ENCODE data around the gene C2CD2.

Gene C2CD2

DNA sequence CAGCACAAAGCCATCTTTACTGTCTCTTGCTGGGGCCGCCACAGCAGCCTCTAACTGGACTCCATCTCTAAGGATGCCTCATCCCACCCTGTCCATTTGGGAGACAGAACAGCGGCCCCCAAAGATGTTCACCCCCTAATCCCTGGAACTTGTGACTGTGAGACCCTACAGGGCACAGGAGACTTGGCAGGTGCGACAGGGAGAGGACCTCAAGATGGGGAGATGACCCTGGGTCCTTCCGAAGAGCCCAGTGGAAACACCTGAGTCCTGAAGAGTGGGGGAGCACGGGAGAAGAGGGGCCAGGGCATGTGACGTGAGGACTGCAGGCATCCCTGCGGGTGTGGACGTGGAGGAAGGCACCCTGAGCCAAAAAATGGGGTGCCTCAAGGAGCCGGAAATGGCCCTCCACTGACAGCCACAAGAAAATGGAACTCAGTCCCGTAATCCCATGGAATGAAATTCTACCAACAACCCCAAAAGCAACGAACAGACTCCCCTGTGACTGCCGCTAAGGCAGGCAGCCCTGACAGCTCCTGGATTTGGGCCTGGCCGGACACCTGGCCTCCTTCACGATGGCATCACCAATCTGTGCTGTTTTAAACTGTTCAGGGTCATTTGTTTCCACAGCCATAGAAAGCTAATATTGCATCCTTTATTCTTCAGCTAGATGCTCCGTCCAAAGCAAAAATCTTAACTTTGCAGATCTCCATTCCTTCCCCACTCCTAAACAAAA, 34.0 kb downstream of the C2CD2 start:
- TF ChIP-seq, protein P1, sequence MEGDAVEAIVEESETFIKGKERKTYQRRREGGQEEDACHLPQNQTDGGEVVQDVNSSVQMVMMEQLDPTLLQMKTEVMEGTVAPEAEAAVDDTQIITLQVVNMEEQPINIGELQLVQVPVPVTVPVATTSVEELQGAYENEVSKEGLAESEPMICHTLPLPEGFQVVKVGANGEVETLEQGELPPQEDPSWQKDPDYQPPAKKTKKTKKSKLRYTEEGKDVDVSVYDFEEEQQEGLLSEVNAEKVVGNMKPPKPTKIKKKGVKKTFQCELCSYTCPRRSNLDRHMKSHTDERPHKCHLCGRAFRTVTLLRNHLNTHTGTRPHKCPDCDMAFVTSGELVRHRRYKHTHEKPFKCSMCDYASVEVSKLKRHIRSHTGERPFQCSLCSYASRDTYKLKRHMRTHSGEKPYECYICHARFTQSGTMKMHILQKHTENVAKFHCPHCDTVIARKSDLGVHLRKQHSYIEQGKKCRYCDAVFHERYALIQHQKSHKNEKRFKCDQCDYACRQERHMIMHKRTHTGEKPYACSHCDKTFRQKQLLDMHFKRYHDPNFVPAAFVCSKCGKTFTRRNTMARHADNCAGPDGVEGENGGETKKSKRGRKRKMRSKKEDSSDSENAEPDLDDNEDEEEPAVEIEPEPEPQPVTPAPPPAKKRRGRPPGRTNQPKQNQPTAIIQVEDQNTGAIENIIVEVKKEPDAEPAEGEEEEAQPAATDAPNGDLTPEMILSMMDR (IDR thresholded peaks at IDR 0.05; ENCODE audit: insufficient read depth, low read length), result no peak
- TF ChIP-seq POLR2AphosphoS5 (IDR thresholded peaks at IDR 0.05; ENCODE audit: low read depth), result no peak
- TF ChIP-seq GABPA (IDR thresholded peaks at IDR 0.05; ENCODE audit: low read depth), result no peak
- TF ChIP-seq, protein P2, sequence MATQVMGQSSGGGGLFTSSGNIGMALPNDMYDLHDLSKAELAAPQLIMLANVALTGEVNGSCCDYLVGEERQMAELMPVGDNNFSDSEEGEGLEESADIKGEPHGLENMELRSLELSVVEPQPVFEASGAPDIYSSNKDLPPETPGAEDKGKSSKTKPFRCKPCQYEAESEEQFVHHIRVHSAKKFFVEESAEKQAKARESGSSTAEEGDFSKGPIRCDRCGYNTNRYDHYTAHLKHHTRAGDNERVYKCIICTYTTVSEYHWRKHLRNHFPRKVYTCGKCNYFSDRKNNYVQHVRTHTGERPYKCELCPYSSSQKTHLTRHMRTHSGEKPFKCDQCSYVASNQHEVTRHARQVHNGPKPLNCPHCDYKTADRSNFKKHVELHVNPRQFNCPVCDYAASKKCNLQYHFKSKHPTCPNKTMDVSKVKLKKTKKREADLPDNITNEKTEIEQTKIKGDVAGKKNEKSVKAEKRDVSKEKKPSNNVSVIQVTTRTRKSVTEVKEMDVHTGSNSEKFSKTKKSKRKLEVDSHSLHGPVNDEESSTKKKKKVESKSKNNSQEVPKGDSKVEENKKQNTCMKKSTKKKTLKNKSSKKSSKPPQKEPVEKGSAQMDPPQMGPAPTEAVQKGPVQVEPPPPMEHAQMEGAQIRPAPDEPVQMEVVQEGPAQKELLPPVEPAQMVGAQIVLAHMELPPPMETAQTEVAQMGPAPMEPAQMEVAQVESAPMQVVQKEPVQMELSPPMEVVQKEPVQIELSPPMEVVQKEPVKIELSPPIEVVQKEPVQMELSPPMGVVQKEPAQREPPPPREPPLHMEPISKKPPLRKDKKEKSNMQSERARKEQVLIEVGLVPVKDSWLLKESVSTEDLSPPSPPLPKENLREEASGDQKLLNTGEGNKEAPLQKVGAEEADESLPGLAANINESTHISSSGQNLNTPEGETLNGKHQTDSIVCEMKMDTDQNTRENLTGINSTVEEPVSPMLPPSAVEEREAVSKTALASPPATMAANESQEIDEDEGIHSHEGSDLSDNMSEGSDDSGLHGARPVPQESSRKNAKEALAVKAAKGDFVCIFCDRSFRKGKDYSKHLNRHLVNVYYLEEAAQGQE (IDR thresholded peaks at IDR 0.05; ENCODE audit: insufficient replicate concordance, low read depth), result no peak
- no peak for TF ChIP-seq SPI1 (IDR thresholded peaks at IDR 0.05; ENCODE audit: borderline replicate concordance, low read depth)
- no peaks in the 10 kb centered on the region for H3K27me3 ChIP-seq (ENCODE audit: insufficient read depth, poor library complexity, severe bottlenecking)
- no peak overlapping the region for H3K27ac ChIP-seq (replicated peaks)
- H3K4me3 ChIP-seq (replicated peaks; ENCODE audit: insufficient read depth, low read length), result no peak overlapping the region
- DNase-seq (ENCODE audit: low read depth in 1 of 2, low spot score in 1 of 2), result no peak

DNA sequence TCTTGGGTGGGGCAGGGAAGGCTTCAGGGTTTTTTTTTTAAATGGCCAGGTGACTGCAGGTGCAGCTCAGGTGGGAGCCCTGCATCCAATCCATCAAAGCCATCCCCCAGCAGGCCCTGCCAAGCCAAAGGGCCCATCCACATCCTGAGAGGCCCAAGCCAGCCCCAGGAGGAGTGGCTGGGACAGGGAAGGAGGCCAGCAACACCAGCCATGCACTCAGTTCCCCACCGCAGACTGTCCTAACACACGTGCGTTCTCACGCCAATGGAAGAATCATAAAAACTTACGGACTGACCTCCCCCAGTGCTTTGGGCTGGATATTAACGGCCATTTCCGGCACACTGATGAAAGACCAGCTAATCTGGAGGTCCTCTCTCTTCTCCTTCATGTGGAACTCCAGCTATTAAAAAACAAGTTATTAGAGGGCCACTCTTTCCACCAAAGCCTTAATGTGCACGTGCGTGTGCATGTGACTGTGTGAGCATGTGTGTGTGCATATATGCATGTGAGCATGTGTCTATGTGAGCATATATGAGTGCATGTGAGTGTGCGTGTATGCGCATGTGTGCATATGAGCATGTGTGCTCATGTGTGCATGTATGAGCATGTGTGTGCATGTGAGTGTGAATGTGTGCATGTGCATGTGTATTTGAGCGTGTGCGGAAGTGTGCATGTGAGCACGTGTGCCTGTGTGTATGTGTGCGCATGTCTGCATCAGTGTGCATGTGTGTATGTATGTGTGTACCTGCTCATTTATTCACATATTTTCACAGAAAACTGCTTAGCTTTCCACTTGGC, 35.1 kb downstream of the C2CD2 start:
- TF ChIP-seq, protein P2 (IDR thresholded peaks at IDR 0.05; ENCODE audit: insufficient replicate concordance, low read depth), result no peak
- TF ChIP-seq GABPA (IDR thresholded peaks at IDR 0.05; ENCODE audit: low read depth) (no peak), POLR2AphosphoS5 (IDR thresholded peaks at IDR 0.05; ENCODE audit: low read depth) (no peak), SPI1 (IDR thresholded peaks at IDR 0.05; ENCODE audit: borderline replicate concordance, low read depth) (no peak)
- TF ChIP-seq, protein P1 (IDR thresholded peaks at IDR 0.05; ENCODE audit: insufficient read depth, low read length), result no peak
- Histone ChIP-seq H3K4me3 (replicated peaks; ENCODE audit: insufficient read depth, low read length) (no peak overlapping the region), H3K27me3 (ENCODE audit: insufficient read depth, poor library complexity, severe bottlenecking) (no peaks in the 10 kb centered on the region), H3K27ac (replicated peaks) (no peak overlapping the region)
- DNase-seq (ENCODE audit: low read depth in 1 of 2, low spot score in 1 of 2), result no peak

DNA sequence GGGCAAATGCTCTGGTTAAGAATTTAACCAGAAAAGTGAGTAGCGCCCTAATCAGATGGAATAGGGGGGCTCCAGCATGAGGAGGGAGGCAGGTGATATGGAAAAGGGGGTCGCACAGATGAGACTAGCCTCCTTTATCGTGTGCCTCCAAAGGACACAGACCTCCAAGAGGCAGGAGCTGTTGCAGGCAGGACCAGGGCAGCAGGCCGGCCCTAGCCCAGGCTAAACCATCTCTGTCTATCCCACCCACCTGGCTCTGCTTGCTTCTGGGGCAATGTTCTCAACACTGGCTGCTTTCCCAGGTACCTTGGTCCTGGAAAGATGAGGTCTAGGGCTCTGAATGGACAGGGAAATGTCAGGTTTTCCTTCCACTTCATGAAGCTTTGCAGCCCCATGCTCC, 36.3 kb downstream of the C2CD2 start:
- Histone ChIP-seq H3K4me3 (replicated peaks; ENCODE audit: insufficient read depth, low read length) (no peak overlapping the region), H3K27ac (replicated peaks) (no peak overlapping the region), H3K27me3 (ENCODE audit: insufficient read depth, poor library complexity, severe bottlenecking) (no peaks in the 10 kb centered on the region)
- no peak for TF ChIP-seq GABPA (IDR thresholded peaks at IDR 0.05; ENCODE audit: low read depth)
- no peak for DNase-seq (ENCODE audit: low read depth in 1 of 2, low spot score in 1 of 2)

DNA sequence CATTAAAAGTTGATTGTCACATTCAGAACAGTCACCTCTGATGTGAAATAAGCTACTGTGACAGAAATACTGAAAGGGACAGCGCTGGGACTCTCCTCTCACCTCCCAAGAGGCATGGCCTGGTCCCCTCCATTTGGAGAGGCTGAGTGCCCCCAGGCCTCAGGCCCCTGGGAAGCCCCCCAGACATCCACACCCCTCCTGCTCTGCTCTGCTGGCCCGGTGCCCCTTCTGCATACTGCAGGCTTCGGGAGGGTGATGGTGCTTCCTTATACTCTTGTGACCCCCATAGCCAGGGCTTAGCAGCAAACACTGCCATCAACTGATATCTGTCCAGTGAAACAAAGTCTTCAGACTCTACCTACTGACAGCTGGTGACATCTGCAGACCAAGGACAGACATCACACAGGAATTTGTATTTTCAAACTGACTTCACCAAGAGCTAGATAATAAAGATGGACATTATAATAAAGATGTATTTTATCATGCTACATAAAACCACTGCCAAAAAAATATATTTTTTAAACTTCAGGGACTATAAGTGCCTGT, 36.9 kb downstream of the C2CD2 start:
- H3K27ac ChIP-seq (replicated peaks), result no peak overlapping the region
- H3K27me3 ChIP-seq (ENCODE audit: insufficient read depth, poor library complexity, severe bottlenecking), result no peaks in the 10 kb centered on the region
- no peak for DNase-seq (ENCODE audit: low read depth in 1 of 2, low spot score in 1 of 2)
- TF ChIP-seq, protein P1 (IDR thresholded peaks at IDR 0.05; ENCODE audit: insufficient read depth, low read length), result no peak
- TF ChIP-seq SPI1 (IDR thresholded peaks at IDR 0.05; ENCODE audit: borderline replicate concordance, low read depth), result no peak
- TF ChIP-seq GABPA (IDR thresholded peaks at IDR 0.05; ENCODE audit: low read depth), result no peak
- TF ChIP-seq, protein P2 (IDR thresholded peaks at IDR 0.05; ENCODE audit: insufficient replicate concordance, low read depth), result no peak
- TF ChIP-seq POLR2AphosphoS5 (IDR thresholded peaks at IDR 0.05; ENCODE audit: low read depth), result no peak
- H3K4me3 ChIP-seq (replicated peaks; ENCODE audit: insufficient read depth, low read length), result no peak overlapping the region
